ENCODE data around the gene VARS1. TPM values are rescaled to one million over a fixed set of nuclear protein-coding genes. Genes with fewer than 3 reads are reported as not detected.

VARS1 gene
- total RNA-seq, 1 donor from 2014 or later = 77.4 TPM

DNA sequence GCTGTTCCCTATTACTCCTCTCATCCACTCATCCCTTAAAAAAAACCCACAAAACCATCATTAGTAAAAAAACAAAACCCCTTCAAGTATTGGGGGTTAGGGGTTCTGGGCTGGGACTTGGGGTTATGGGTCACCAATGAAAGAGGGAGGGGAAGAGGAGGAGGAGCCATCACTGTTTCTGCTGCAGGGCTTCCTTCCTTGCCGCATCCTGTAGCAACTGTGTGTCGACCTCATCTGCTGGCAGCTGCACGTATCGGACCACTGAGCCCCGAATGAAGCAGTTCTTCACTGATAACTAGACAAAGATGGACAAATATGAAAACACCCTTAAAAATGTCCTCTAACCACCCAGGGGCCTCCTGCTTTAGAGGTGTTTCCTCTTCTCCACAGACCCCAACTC is 2.0 kb upstream of the VARS1 start:
- intact Hi-C loops (cut with micrococcal nuclease) = loop anchor here (1.0 to 10.0 kb wide), 5 partner anchors 9 to 303 kb away; partner anchors contain the start of genes ABHD16A, HSPA1A, HSPA1L and LSM2

DNA sequence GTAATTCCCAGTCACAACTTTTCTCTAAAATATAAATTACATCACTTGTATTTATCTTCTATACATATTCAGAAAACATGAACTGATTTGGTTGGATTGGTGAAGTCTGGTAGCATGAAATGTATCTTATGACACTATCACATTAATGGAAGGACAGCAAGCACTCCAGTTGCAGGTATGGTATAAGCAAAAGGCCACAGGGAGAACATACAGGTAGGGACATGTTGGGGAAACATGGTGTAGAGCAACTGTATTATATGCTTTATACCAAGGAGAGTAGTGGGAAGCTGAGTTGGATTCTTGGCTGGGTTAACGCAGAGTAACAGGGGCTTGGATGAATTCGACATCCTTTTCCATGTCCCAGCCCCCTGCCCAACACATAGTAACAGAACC is 1.4 kb upstream of the VARS1 start:
- intact Hi-C loops (cut with micrococcal nuclease) = loop anchor here (1.0 to 10.0 kb wide), 5 partner anchors 9 to 302 kb away; partner anchors contain the start of genes ABHD16A, HSPA1A, HSPA1L and LSM2

DNA sequence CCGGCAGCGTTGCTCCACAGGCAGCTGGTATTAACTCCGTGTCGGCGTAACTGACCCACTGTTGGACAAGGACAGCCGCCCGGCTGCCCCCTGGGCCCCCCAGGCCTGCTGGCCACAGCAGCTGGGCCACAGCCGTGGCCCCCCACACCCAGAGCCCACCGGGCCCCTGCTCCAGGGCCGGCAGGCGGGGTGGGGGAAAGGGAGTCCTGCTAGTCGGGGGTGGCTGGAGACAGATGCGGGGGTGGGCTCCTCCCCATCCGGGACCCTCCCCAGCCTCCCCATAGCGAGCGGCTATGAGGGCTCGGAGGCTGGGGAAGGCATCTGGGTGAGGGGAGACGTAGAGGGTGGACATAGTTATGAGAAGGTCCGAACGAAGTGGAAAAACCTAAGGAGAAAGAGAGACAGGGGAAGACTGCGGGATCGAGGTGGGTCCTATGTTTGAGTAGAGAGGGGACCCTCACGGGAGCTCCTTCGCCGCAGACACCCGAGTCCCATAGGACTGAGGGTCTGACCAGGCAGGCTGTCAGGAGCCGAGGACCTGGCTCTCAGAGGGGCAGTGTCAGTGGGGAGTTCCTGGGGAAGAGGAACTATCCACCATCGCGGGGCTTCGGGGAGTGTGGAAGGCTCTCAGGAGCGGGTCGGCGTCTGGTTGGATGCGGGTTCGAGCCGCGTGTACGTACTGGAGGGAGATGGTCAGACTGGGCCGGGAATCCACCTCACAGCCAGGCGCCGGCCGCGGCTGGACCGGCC is 511 bp downstream of the VARS1 start:
- intact Hi-C loops (cut with micrococcal nuclease) = loop anchor here (1.0 to 10.0 kb wide), 6 partner anchors 18 to 300 kb away; partner anchors contain the start of genes MICB, NEU1, SKIC2 and VWA7

DNA sequence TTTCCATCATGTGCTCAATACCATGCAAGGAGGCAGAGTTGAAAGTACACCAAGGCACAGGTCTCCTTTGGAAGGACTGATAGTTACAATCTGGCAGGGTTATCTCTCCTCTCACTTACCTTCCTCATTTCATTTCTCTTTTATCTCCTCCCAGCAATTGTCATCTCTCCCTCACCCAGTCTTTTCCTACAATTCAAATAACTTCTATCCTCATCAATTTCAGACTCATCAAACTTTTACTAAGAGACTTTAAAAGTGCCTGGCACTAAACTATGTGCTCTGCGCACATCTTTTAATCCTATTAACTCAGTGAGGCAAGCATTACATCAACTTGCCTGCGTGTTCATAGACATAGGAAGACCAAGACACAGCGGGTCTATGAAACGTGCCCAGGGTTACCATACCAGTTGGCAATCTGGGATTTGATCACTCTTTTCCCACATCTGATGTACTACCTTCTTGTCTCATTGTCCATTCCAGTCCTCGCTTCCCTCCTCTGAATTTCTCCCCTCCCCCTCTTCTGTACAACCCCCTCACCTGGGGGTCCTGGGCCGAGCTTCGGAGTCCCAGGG is 1.2 kb downstream of the VARS1 start:
- intact Hi-C loops (cut with micrococcal nuclease) = loop anchor here (1.0 to 10.0 kb wide), 3 partner anchors 17 to 300 kb away; partner anchors contain the start of genes MICB, NEU1 and VWA7

DNA sequence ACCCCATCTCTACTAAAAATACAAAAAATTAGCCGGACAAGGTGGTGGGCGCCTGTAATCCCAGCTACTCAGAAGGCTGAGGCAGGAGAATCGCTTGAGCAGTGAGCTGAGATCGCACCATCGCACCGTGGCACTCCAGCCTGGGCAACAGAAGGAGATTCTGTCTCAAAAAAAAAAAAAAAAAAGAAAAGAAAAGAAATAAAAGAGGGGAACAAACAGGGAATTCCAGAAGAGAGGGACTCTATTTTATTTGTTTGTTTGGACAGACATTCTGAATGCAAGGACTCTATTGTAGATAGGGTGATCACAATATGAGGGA is 1.7 kb downstream of the VARS1 start:
- intact Hi-C loops (cut with micrococcal nuclease) = loop anchor here (1.0 to 10.0 kb wide), 3 partner anchors 17 to 299 kb away; partner anchors contain the start of genes MICB, NEU1 and VWA7

DNA sequence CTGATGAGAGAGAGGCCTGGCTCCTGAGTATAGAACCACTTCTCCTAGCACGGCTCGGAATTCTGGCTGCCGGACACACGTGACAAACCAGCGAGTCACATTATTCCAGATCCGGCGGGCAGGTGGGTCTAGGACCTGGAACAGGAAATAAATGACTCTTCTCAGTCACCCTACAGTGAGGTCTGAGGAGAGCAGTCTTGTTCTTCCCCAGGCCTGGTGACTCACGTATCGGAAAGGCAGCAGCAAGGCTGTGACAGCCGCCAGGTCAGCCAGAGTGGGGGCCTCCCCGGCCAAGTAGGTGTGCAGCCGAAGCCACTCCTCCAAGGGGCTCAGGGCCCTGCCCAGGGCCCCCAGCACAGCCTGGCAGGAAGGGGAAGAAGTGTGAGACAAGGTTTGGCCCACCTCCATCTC is 2.8 kb downstream of the VARS1 start:
- intact Hi-C loops (cut with micrococcal nuclease) = loop anchor here (10.0 kb wide), 1 partner anchor 298 kb away; the partner anchor contains the start of gene MICB

DNA sequence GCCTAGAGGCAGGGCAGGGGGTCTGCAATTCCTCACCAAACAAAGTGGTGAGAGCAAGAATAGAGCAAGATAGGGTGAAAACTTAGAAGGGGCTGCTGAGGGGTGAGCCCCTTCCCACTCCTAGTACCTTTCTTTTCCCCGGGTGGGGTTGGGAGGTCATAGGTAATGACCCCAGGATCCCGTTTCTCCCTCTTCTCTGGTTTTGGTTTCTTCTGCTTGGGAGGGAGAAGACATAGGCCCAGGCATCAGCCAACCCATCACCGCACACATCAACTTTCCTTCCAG is 3.5 kb downstream of the VARS1 start:
- intact Hi-C loops (cut with micrococcal nuclease) = loop anchor here (10.0 kb wide), 1 partner anchor 297 kb away; the partner anchor contains the start of gene MICB

DNA sequence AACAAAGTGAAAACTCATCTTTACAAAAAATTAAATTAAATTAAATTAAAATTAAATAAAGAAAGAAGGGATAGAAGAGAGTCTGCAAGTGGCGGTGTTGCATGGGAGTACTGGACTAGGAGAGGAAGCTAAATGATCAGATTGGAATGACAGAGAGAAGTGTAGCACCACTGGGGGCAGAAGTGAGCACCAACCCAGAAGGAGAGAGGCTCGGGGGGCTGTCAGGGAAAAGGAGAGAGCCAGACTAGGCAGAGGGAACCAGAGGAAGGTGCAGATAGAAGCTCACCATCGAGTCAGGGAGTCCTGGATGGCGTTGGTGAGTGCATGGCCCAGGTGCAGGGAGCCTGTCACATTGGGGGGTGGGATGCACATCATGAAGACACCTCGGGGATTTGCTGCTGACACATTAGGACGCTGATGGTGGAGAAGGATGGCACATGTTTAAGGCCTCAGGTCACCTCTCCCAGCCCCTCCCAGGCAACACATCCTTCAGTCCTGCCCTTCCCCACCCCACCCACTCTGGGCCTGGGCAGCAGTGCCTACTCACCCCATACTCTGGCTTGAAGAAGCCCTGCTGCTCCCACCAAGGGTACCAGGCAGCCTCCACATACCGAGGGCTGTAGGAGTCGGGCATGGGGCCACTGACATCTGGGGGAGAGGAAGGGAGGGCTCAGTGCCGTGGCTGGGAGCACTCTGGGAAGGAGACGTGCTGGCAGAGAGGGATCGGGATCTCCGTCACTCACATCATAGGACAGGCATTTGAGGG is 4.0 kb downstream of the VARS1 start:
- intact Hi-C loops (cut with micrococcal nuclease) = loop anchor here (10.0 kb wide), 1 partner anchor 297 kb away; the partner anchor contains the start of gene MICB

DNA sequence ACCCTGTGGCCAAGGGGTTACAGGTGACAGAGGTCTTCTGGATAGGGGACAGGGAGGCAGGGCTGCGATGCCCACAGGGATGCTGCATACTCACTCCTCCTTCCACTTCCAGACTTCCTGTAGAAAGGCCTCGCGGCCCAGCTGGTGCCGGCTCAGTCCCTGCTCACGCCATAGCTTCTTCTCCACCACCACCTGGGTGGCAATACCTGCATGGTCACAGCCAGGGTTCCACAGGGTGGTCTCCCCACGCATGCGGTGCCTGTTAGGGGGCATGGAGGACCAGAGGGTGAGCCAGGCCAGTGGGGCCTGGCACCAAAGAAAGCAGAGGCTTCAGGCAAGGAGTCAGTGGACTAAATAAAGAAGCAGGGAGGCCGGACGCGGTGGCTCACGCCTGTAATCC is 10.1 kb downstream of the VARS1 start:
- intact Hi-C loops (cut with micrococcal nuclease) = no loop called here

DNA sequence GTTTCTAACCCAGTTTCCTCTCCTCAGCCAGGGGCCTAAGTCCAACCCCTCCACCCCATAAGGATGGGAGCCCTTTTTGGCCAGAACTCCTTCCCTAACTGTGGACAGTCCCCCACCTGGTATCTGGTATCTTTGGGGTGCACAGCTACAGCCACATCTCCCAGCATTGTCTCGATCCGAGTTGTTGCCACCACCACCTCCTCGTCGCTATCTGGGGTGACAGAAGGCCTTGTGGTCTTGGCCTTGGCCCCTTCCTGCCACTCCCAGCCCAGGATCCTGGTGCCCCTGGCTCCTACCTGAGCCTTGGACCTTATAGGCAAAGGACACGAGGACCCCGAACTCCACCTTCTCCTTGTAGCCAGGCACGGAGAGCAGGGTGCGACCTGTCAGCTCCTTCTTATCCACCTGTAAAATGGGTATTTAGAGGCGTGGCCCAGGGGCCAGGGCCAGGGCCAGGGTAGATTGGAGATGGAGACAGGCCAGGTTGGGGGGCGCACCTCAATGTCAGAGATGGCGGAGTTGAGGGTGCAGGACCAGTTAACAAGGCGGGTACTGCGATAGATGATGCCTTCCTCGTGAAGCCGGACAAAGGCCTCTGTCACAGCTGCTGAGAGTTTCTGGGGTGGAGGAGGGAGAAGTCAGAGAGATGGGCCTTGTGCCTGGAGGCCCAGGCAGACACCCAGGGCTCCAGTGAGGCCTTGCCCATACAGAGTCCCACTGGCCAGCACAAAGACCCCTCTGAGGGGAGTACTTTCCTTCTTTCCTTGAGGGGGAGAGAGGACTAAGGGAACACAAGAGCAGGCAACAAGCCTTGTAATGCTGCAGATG is 11.2 kb downstream of the VARS1 start:
- intact Hi-C loops (cut with micrococcal nuclease) = no loop called here

DNA sequence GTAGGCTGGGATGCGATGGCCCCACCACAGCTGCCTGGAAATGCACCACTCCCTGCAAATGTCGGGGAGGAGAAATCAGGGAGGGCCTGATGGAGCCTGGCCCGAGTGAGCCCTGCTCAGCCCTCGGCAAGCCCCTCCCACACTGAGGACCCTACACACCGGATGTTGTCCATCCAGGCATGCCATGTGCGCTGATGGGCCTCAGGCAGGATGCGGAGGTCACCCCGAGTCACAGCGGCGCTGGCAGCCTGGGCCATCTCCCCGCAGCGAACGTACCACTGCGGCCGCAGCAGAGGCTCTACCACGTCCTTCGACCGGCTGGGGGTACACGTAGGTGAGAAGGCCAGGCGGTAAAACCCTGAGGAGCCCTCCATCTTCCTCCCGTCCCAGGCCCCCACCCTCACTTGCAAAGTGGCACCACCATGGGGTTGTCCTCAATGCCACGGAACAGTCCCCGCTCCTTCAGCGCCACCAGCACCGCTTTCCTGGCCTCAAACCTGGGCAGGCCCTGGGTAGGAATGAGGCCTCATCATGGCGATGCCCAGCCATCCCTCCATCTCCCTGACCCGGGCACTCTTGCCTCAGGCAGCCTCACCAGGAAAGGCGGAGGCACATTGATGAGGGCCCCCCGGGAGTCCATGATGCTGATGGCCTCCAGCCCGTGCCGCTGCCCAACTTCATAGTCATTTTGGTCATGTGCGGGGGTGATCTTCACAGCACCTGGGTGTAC is 13.3 kb downstream of the VARS1 start:
- intact Hi-C loops (cut with micrococcal nuclease) = no loop called here

DNA sequence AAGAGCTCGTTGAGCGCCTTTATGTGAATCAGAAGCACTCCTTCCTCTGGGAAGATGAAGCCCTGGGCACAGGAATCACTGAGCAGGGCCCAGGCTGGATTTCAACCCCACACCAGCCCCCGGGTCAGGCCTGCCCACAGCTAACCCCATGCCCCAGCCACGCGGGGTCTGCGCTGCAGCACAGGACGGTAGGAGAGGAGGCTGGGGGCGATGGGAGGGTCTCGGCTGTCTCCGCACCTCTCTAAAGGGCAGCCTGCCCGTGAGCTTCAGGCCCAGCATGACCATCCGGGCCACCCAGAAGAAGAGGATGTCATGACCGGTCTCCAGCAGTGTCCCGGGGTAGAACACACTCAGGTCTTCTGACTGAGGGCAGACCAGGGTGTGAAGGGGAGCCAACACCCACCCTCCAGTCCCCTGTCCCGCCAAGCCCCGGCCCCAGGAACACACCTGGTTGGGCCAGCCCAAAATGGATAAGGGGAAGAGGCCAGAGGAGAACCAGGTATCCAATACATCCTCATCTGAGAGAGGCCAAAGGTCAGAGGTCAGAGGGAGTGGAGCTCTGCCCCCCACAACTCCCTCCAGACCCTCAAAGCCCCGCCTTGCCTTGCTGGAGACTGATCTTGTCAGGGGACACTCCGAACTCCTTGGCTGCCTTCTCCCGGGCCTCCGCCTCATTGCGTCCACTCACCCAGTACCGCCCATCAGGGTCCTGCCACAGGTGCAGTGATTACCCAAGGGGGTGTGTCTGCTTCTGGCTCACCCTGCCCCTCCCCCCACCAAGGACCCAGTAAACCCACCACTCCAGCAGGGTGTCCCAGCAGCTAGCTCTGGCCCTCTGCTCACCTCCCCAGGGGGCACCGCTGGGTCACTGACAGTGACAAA is 14.1 kb downstream of the VARS1 start:
- intact Hi-C loops (cut with micrococcal nuclease) = no loop called here

DNA sequence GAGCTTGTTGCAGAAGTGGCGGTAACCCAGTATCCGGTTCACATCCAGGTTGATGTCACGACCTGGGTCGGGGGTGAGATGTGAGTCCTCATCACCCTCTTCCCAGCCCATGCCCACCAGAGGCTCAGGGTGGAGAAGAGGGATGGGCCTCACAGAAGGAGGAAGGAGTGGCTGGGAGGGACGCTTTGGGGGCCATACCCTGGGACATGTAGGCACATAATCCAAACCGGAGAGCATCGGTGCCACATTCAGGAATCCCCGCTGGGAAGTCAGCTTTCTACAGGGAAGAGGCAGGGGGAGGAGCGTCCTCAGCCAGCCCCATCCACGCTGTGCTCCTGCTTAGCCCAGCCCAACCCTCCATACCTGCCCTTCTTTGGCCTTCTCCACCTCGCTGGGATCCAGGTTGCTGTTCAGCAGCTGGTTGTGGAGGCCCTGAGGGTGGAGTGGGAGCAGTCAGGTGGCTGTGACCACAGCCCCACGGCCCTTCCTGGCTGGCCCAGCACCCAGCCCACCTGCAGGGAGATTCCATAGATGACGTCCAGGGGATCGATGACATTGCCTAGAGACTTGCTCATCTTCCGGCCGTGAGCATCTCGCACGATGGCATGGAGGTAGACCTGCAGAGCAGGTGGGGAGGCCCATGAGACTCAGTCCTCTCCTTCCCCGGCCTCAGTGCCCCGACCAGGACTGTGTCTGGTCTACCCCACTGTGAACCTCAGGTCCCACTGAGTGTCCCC is 14.9 kb downstream of the VARS1 start:
- intact Hi-C loops (cut with micrococcal nuclease) = no loop called here

DNA sequence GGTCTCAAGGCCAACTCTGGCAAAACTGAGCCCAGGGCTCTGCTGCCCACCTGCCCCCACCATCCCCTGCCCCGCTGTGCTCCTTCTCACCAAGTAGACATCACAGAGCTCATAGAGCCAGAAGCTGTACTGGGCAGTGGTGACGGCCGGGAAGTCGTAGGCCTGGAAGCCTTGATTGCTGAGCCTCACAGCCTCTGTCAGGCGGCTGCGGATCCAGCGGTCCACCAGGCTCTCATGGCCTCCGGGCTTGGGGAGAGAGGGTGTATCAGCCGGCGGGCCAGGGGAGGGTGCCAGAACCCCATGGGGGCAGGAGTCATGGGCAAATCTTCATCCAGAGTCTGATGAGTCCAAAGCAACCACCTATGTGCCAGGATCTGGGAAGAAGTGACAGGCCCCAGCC is 15.6 kb downstream of the VARS1 start:
- intact Hi-C loops (cut with micrococcal nuclease) = no loop called here

DNA sequence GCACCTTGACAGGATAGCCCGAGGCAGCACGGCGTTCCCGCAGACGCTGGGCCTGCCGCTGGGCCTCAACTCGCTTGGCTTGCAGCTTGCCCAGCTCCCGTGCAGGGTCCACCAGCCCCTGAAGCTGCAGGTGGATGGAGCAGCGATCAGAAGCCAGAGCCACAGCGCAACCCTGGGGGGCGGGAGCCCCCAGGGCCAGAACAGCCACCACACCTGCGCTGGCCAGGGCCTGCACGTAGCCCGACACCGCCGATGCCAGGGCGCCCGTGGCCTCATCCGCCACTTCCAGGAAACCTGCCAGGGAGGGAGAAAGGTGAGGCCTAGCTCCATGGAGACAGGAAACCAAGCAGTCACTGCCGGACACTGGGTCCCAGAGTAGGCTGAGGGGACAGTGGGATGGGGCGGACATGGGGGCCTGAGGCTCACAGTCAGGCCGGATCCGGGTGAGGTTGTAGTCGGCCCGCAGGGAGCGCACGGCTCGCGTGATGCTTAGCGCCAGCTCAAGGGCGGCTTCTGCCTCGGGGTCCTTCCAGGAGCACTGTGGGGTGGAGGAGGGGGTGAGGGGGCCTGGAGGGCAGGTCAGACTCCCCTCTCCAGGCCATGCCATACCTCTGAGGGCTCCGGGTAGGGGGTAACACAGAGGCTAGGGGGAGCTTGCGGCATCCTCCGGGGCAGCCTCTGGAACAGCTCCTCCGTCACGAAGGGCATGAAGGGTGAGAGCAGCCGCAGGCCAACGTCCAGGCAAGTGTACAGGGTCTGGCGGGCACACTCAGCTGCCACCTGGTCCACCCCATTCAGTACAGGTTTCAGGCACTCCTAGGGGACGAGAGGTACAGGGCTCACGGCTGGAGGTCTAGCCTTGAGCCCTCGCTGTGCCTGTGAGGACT is 16.3 kb downstream of the VARS1 start:
- intact Hi-C loops (cut with micrococcal nuclease) = no loop called here

DNA sequence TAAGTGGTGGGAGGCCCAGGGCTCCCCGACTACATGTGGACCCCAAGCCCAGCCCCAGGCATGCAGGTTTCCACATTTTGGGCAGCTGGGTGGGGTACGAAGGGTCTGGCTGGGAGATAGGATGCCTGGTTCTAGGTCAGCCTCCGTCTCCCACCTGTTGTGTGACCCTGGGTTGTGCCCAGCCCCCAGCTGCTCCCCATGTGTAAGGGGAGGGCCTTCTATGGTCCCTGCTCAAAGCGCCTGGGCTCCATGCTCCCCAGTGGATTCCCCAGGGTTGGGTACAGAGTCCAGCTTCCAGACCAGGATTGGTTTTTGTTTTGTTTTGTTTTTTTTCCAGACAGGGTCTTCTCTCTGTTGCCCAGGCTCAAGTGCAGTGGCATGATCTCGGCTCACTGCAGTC is 17.4 kb downstream of the VARS1 start:
- intact Hi-C loops (cut with micrococcal nuclease) = no loop called here

DNA sequence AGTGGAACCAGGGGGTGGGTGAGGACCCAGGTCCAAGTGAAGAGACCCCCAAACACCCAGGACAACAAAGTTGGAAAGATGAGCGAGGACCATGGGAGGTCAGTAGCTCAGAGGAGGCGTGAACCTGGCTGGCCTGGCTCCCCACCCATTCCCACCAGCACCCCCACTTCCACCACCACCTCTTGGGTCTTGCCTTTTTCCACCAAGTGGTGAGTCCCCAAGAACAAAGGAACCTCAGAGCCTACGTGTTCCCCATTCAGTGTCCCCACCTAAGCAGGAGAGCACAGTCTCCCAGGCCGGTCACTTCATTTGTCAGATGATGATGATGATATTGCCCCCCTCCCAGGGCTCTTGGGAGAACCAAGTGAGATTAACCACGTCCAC is 17.9 kb downstream of the VARS1 start:
- intact Hi-C loops (cut with micrococcal nuclease) = loop anchor here (1.0 kb wide), 2 partner anchors 17 to 74 kb away; partner anchors contain the start of gene ABHD16A

All from T-helper 1 cell treated with Interleukin-12 subunit alpha and Interleukin-12 subunit beta and Interleukin-4 antibody, amounts not matched to agents 30 ng/mL and 1 ng/mL, for 36 hours (primary cell).